NOMO-1 treated with dmso at 0.1 percent for 144 hours (cell line): ENCODE measurements around the gene SLC28A2.

Source experiments
- DNase-seq: peaks from one replicate; lab custom pipeline; 2025; ENCODE audit not compliant: unreplicated experiment; lab: John Stamatoyannopoulos, UW

Gene SLC28A2

DNA sequence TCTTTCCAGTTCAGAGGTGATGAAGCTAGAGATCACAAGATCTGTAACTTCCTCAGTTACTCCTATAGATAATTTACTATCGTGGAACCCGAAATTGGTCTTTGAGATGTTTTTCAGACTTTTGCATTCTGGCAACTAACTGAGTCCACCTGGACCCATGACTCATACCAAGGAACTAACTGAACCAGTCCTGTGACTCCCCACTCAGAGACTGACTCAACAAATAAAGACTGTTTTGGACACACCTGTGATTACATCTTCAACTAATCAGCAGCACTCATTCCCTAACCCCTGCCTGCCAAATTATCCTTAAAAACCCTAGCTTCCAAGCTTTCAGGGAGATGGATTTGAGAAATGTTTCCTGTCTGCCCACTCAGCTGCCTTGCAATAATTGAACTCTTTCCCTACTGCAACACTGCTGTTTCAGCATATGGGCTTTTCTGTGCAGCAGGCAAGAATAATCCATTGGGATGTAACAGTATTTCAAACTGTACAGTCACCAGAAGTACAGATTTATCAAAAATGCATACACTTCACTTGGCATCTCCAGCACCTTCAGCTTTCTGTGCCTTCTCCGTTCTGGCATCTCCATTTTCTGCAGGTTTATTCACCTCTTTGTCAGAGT is 68.7 kb downstream of the SLC28A2 start:
- no peak for DNase-seq

DNA sequence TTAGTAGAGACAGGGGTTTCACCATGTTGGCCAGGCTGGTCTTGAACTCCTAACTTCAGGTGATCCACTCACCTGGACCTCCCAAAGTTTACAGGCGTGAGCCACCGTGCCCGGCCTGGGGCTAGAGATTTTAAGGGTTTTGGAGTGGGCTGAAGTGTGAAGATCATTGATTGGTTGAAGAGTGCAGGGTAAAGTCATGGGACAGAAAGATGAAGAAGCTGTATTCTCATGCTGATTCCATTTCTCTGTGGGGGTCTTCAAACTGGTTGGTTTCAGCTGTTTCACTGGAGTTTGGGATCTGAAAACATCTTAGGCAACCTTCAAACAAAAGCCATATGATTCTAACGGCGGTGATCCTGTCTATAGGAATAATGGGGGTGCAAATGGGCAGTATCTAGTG is 74.2 kb downstream of the SLC28A2 start:
- DNase-seq, result no peak

DNA sequence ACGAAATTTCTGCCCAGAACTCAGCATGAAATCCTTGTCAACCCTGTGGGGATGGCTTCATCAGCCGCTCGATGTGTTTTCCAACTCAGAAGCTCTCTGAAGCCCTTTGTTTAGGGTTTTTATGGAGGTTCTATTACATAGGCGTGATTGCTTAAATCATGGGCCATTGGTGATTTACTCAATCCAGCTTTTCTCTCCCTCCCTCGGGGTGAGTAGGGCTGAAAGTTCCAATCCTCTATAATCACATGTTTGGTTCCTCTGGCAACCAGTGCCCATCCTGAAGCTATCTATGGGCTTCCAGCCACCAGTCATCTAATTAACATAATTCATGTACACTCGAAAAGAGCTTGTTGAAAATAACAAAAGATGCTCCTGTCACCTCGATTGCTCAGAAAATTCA is 74.7 kb downstream of the SLC28A2 start:
- DNase-seq, result no peak
